ENCODE results near the gene GPR65.

GPR65 gene

DNA sequence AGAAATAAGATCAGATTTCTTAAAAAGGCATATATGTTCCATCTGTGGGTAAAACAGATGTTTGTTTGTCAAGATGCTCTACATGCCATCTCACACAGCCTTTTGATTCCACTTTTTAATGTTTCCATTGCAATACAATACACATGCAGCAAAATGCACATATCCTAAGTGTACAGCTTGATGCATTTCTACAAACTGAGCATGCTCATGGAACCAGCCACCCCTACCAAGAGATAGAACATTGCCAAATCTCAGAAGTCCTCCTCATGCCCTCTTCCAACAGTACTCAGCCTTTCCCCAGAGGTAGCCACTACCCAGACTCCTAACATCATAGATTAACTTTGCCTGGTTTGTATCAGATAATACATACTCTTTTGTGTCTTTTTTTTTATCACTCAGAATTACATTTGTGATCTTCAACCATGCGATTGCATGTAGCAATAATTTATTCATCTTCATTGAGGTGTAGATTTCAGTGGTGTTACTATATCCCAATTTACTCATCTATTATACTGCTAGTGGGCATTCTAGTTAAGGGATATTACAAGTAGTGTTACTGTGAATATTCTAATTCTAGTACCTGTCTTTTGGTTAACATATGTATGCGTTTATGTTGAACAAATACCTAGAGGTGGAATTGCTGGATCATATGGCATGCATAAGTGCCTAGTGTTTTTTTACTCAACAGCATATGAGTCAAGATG is 3.3 kb downstream of the GPR65 start:
- in situ Hi-C loops (cut with MboI; ENCODE audit: low sequenced_read_pairs, unreplicated experiment): no loop called here
- TF ChIP-seq, protein P1, sequence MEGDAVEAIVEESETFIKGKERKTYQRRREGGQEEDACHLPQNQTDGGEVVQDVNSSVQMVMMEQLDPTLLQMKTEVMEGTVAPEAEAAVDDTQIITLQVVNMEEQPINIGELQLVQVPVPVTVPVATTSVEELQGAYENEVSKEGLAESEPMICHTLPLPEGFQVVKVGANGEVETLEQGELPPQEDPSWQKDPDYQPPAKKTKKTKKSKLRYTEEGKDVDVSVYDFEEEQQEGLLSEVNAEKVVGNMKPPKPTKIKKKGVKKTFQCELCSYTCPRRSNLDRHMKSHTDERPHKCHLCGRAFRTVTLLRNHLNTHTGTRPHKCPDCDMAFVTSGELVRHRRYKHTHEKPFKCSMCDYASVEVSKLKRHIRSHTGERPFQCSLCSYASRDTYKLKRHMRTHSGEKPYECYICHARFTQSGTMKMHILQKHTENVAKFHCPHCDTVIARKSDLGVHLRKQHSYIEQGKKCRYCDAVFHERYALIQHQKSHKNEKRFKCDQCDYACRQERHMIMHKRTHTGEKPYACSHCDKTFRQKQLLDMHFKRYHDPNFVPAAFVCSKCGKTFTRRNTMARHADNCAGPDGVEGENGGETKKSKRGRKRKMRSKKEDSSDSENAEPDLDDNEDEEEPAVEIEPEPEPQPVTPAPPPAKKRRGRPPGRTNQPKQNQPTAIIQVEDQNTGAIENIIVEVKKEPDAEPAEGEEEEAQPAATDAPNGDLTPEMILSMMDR (IDR thresholded peaks at IDR 0.05; ENCODE audit: borderline replicate concordance, control extremely low read depth, extremely low read depth, insufficient read depth, missing control alignments): no peak
- DNase-seq (ENCODE audit: low spot score): no peak

DNA sequence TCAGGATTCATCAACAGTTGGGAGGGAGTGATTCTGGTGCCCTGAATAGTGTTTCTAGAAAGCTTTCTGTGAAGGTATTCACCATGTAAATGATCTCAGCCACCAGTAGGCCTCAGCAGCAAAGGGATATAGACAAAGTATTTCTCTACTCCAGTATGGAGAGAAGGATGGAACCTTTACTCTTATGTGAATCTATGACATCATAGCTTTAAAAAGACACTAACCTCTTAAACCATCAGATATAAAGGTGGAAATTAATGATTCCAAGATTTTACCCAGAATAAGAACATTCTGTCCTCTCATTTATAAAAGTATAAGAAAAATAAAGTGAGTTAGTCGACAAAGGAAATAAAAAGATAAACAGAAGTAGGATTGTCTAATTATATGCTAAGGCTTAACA is 4.6 kb downstream of the GPR65 start:
- in situ Hi-C loops (cut with MboI; ENCODE audit: low sequenced_read_pairs, unreplicated experiment): no loop called here
- no peak for DNase-seq (ENCODE audit: low spot score)
- TF ChIP-seq, protein P1 (IDR thresholded peaks at IDR 0.05; ENCODE audit: borderline replicate concordance, control extremely low read depth, extremely low read depth, insufficient read depth, missing control alignments): no peak

DNA sequence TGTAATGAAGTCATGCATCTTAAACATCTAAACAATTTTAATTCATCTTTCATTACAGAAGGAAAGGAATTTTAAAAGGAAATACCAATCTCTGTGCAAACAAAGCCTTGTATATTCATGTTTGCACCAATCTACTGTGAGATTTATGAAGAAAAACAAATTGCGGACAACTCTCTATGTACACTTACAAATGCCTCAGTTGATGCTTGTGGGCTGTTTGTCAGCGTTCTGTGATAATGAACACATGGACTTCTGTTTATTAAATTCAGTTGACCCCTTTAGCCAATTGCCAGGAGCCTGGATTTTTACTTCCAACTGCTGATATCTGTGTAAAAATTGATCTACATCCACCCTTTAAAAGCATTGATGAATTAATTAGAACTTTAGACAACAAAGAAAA is 5.4 kb downstream of the GPR65 start:
- TF ChIP-seq, protein P1 (IDR thresholded peaks at IDR 0.05; ENCODE audit: borderline replicate concordance, control extremely low read depth, extremely low read depth, insufficient read depth, missing control alignments): no peak
- in situ Hi-C loops (cut with MboI; ENCODE audit: low sequenced_read_pairs, unreplicated experiment): loop anchor here (10.0 kb wide), 1 partner anchor 154 kb away; no protein-coding TSS in a partner anchor
- DNase-seq (ENCODE audit: low spot score): no peak

DNA sequence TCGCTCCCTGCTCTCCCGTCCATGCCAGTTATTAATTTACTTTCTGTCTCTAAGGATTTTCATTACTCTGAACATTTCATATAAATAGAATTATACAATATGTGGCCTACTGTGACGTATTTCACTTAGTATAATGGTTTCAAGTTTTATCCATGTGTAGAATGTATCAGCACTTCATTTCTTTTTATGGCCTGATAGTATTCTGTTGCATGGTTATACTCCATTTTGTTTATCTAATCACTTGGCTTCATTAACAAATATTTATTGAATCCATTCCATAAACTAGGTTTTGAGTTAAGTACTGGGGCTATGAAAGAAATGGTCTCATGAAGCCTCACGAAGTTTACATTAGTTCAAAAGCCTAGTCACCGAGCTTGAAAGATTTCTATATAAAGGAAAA is 7.6 kb downstream of the GPR65 start:
- DNase-seq (ENCODE audit: low spot score): no peak
- in situ Hi-C loops (cut with MboI; ENCODE audit: low sequenced_read_pairs, unreplicated experiment): loop anchor here (10.0 kb wide), 1 partner anchor 152 kb away; no protein-coding TSS in a partner anchor
- TF ChIP-seq, protein P1 (IDR thresholded peaks at IDR 0.05; ENCODE audit: borderline replicate concordance, control extremely low read depth, extremely low read depth, insufficient read depth, missing control alignments): no peak

DNA sequence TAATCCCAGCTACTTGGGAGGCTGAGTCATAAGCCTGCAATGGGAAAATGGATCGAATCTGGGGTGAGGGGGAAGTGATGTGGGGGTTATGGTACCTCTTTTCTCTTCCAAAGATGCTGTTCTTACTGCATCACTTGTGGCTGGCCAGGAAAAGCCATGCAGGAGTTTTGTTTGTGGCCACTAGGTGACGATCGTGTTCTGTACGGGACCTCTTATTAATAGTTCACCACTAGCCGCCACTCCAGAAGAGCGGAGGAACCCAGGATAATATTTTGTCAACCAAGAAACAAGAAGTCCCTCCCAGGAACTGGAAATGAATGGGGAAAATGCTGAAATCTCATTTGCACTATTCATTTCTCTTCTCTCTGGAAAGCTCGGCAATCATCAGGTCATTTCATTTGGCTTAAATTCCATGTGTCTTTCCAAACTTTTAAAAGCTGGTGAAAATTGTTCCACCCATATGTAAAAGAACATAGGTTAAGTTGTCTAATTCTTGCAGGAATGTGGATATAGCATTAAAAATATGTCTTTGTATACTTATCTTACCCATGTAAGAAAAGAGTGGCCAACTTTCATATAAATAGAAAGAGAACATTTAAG is 8.9 kb downstream of the GPR65 start:
- DNase-seq (ENCODE audit: low spot score): no peak
- TF ChIP-seq, protein P1 (IDR thresholded peaks at IDR 0.05; ENCODE audit: borderline replicate concordance, control extremely low read depth, extremely low read depth, insufficient read depth, missing control alignments): peak; percentile 78
- in situ Hi-C loops (cut with MboI; ENCODE audit: low sequenced_read_pairs, unreplicated experiment): loop anchor here (10.0 kb wide), 1 partner anchor 151 kb away; no protein-coding TSS in a partner anchor

DNA sequence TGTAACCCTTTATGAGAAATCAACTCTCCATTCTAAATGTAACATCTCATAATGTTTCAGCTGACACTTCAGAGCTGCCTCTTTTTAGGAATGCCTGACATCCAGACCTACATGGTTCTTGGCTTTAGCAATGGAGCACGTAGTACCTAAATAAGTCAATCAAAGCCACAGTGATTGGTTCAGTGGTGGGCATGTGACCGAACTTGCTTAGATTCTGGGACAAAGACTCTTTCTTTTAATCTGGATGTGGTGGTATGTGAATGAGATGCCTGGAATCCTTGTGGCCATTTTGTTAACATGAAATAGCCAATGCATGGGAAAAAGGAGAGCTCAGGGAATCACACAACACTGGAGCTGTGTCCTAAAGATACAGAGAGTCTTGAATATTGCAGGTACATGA is 11.8 kb downstream of the GPR65 start:
- in situ Hi-C loops (cut with MboI; ENCODE audit: low sequenced_read_pairs, unreplicated experiment): loop anchor here (10.0 kb wide), 1 partner anchor 148 kb away; no protein-coding TSS in a partner anchor
- no peak for DNase-seq (ENCODE audit: low spot score)
- TF ChIP-seq, protein P1 (IDR thresholded peaks at IDR 0.05; ENCODE audit: borderline replicate concordance, control extremely low read depth, extremely low read depth, insufficient read depth, missing control alignments): no peak

Measured in GM13976 (cell line).